OCI-M2 (cell line): ENCODE measurements around the gene SVBP.

Experiments
- DNase-seq: peaks from one replicate; lab custom pipeline; 2025; ENCODE audit not compliant: unreplicated experiment; lab: John Stamatoyannopoulos, UW

The SVBP gene

GRCh38 chr1:42806593-42806992 lies 10.6 kb downstream of the SVBP start:
- DNase-seq, result no peak

DNA sequence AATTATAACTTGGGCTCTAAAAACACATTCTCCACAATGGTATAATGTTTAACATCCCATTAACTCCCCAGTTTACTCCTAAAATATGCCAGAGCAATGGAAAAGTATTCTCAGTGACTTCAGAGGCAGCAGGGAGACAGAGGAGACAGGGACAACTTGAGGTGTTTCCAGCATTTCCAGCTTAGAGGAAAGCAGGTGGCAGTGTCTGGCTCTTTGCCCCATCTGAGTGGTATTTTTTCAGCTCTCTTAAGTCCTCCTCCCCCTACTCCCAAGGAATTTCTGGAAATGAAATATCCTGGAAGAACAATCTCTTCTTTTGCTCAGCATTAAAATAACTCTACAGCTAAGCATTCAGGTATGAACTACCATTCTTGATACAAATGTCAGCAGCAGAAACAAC lies 11.0 kb downstream of the SVBP start:
- no peak for DNase-seq

GRCh38 chr1:42801832-42802473 lies 15.2 kb downstream of the SVBP start:
- no peak for DNase-seq

GRCh38 chr1:42797979-42798378 lies 19.2 kb downstream of the SVBP start:
- no peak for DNase-seq

DNA sequence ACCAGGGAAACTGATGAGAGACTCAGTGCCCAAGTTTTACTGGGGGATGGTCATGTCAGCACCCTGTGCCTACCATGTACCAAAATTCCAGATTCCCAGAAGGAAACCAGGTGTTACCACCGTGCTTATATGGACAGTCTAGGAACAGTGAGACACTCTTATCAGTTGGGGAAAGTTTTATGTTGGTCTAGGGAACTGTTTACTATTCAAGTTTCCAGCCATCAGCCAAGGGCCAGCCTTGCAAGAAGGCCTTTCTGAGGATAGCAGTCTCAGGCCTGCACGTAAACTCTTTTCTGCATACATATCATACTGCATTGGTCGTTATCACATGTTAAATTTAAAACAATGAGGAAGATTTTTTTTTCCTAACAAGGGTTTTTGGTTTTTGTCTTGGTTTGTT lies 19.8 kb downstream of the SVBP start:
- no peak for DNase-seq

- DNase-seq, result no peak
Observed at GRCh38 chr1:42793824-42794223, 23.4 kb downstream of the SVBP start.

- DNase-seq, result no peak
Observed at GRCh38 chr1:42788021-42788420, 29.2 kb downstream of the SVBP start.

- DNase-seq, result no peak
Observed at GRCh38 chr1:42786097-42786496, 31.1 kb downstream of the SVBP start.

- no peak for DNase-seq
Observed at GRCh38 chr1:42784946-42785693, 32.1 kb downstream of the SVBP start, which contains the start of gene TMEM269. Gene TMEM269 (plus strand): TSS chr1:42784991. CDS start chr1:42789894, 4,903 bp downstream.

- no peak for DNase-seq
Observed at GRCh38 chr1:42784547-42784945, 32.7 kb downstream of the SVBP start.

- DNase-seq, result no peak
Observed at GRCh38 chr1:42783092-42783491, 34.1 kb downstream of the SVBP start.

- no peak for DNase-seq
Observed at GRCh38 chr1:42780176-42780575, 37.0 kb downstream of the SVBP start.

- DNase-seq, result no peak
Observed at GRCh38 chr1:42779725-42780124, 37.5 kb downstream of the SVBP start.

DNA sequence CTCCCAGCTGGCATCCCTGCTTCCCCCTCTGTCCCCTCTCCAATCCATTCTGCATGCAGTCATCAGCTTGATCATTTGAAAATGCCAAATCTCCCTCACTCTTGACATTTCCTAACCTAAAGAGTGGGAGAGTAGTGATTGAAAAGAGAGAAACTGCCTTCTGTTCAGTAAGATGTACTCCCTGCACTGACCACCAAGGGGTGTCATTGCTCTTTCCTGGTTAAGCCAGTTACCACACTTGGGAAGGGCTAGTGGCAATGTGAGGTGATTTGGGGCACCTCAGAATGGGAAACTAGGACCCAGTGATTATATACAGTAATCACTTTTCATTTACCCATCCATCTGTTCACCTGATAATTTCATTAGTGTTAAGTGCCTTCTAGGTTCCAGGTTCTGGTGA lies 39.3 kb downstream of the SVBP start:
- DNase-seq, result no peak

GRCh38 chr1:42776502-42776901 lies 40.7 kb downstream of the SVBP start:
- no peak for DNase-seq

DNA sequence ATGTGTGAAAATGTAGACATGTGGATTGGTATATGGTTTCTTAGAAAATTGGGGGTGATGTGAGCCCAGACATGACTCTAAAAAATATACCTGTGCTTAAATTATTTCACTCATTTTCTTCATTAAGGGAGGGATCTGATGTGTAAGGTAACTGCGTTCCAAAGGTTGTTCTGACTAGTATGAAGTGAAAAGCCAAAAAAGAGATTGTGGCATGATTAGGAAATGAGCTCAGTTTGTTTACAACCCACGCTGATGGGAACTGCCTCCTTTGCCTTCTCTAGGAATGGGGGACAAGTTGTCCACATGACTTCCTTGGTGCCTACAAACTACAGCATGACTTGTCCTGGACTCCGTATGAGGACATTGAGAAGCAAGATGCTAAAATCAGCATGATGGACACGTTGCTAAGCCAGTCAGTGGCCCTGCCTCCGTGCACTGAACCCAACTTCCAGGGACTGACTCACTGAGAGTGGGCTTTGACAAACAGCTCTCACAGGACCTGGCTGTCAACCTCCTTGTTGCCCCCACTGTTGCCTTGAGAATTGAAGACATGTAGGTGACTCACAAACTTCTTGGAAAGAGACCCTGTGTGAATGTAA lies 42.2 kb downstream of the SVBP start:
- no peak for DNase-seq

- no peak for DNase-seq
Observed at GRCh38 chr1:42773420-42773819, 43.8 kb downstream of the SVBP start.

DNA sequence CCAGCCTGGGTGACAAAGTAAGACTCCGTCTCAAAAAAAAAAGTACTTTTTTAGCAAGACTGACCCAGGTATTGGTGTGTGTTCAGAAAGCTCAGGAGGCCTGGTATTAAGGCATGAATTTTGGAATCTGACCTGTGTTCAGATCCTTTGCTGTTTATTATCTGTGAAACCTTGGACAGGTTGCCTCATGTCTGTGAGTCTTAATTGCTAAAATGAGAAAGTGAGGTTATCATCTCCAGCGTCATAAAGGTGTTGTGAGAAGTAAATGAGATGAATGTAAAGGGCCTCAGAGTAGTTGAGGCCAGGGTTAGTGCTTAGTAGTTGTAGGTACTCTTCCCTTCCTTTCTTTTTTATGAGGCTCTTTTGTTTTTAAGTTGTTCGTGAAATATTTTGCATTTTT lies 47.4 kb downstream of the SVBP start:
- DNase-seq, result no peak

- DNase-seq, result no peak
Observed at GRCh38 chr1:42768172-42768571, 49.0 kb downstream of the SVBP start.

GRCh38 chr1:42767510-42768000 lies 49.6 kb downstream of the SVBP start:
- DNase-seq, result no peak

- peak; percentile 82 for DNase-seq
Observed at GRCh38 chr1:42766741-42767509, 50.3 kb downstream of the SVBP start, which contains the start of the genes C1orf50 and P3H1. Gene C1orf50 (plus strand): TSS chr1:42767249. CDS start chr1:42767312, 63 bp downstream. Gene P3H1 (minus strand): TSS chr1:42767028. CDS start chr1:42766971, 57 bp downstream.
